CD14-positive monocyte (primary cell): ENCODE measurements around the gene TMEM151B. TPM values are rescaled to one million over a fixed set of nuclear protein-coding genes. Genes with fewer than 3 reads are reported as not detected.
"Not testable (repeated sequence)": the region's sequence is repeated elsewhere in the genome, so short reads cannot be mapped to it uniquely, and the experiment has no call there.

Source experiments
- DNase-seq, 3 donors: peaks; one replicate each; pipeline ENCODE4 v3.0.0-alpha.2; 2011 to 2022
- H2AFZ ChIP-seq: 2 replicates; pipeline ENCODE4 v1.6.0; 2012; ENCODE audit warnings: mild to moderate bottlenecking, low read depth, low read length, inconsistent platforms; ENCODE audit not compliant: insufficient read depth, poor library complexity, severe bottlenecking
- H3K27ac ChIP-seq, 2 donors: 1 replicate in 1 of 2; 2 replicates in 1 of 2; pipeline ENCODE4 v1.5.1; 2012 to 2013; ENCODE audit warnings: low read length in 2 of 2, control low read depth in 1 of 2, inconsistent platforms in 1 of 2, low read depth in 1 of 2, mild to moderate bottlenecking in 1 of 2
- H3K27me3 ChIP-seq, 2 donors: one replicate each; pipeline versions ENCODE4 v1.6.0 to v1.6.1; 2011 to 2013; ENCODE audit warnings: low read length in 2 of 2; ENCODE audit not compliant: control insufficient read depth in 2 of 2, insufficient read depth in 2 of 2
- H3K36me3 ChIP-seq, 2 donors: replicated peaks in 1 of 2; 1 replicate in 1 of 2; 2 replicates in 1 of 2; pipeline versions ENCODE4 v1.5.1 to v1.6.1; 2012 to 2013; ENCODE audit warnings: low read length in 2 of 2, control low read depth in 1 of 2, inconsistent platforms in 1 of 2, mild to moderate bottlenecking in 1 of 2; ENCODE audit not compliant: insufficient read depth in 2 of 2, control insufficient read depth in 1 of 2
- H3K4me1 ChIP-seq, 2 donors: 1 replicate in 1 of 2; 2 replicates in 1 of 2; pipeline versions ENCODE4 v1.5.1 to v1.6.1; 2012 to 2013; ENCODE audit warnings: low read length in 2 of 2, control low read depth in 1 of 2, inconsistent platforms in 1 of 2, mild to moderate bottlenecking in 1 of 2, moderate library complexity in 1 of 2; ENCODE audit not compliant: insufficient read depth in 2 of 2, control insufficient read depth in 1 of 2
- H3K4me2 ChIP-seq: replicated peaks from 2 replicates; pipeline ENCODE3; 2012; ENCODE audit warnings: low read length, moderate library complexity, mild to moderate bottlenecking; ENCODE audit not compliant: poor library complexity, severe bottlenecking; ENCODE audit errors: extremely low read depth
- H3K4me3 ChIP-seq, 3 experiments: fragments of 200-600 bp in 1 of 3; sonication (generic) in 1 of 3; replicated peaks in 1 of 3; 1 replicate in 2 of 3; 2 replicates in 1 of 3; pipeline ENCODE4 v1.5.1; 2011 to 2013; ENCODE audit warnings: low read length in 3 of 3, mild to moderate bottlenecking in 3 of 3, control low read depth in 2 of 3, low read depth in 2 of 3, inconsistent platforms in 1 of 3, moderate library complexity in 1 of 3
- H3K79me2 ChIP-seq: 2 replicates; pipeline ENCODE4 v1.6.0; 2012; ENCODE audit warnings: mild to moderate bottlenecking, control low read depth, inconsistent platforms, low read length, moderate library complexity; ENCODE audit not compliant: insufficient read depth
- H3K9ac ChIP-seq: 2 replicates; pipeline ENCODE4 v1.6.0; 2017; ENCODE audit warnings: low read length, mild to moderate bottlenecking; ENCODE audit not compliant: insufficient read depth, poor library complexity, severe bottlenecking
- H3K9me3 ChIP-seq, 2 donors: replicated peaks in 1 of 2; 1 replicate in 1 of 2; 2 replicates in 1 of 2; pipeline versions ENCODE4 v1.5.1 to v1.6.1; 2012 to 2013; ENCODE audit warnings: low read length in 2 of 2, control low read depth in 1 of 2; ENCODE audit not compliant: control insufficient read depth in 1 of 2, insufficient read depth in 1 of 2
- H4K20me1 ChIP-seq: 2 replicates; pipeline ENCODE4 v1.6.0; 2012; ENCODE audit warnings: mild to moderate bottlenecking, low read length, control low read depth, moderate library complexity; ENCODE audit not compliant: insufficient read depth
- H3K27ac Mint-ChIP-seq, 7 donors: one replicate each; pipeline ENCODE4 v1.8.0; 2020; ENCODE audit warnings: mild to moderate bottlenecking in 7 of 7, mixed read lengths in 7 of 7, moderate library complexity in 6 of 7, inconsistent platforms in 2 of 7
- H3K27me3 Mint-ChIP-seq, 3 donors: one replicate each; pipeline ENCODE4 v1.8.0; 2021 to 2022; ENCODE audit warnings: low read depth in 3 of 3, mild to moderate bottlenecking in 3 of 3, mixed read lengths in 3 of 3, moderate library complexity in 3 of 3, inconsistent platforms in 1 of 3
- H3K36me3 Mint-ChIP-seq, 2 donors: one replicate each; pipeline ENCODE4 v1.8.0; 2020; ENCODE audit warnings: mixed read lengths in 2 of 2, inconsistent platforms in 1 of 2, mild to moderate bottlenecking in 1 of 2
- H3K4me1 Mint-ChIP-seq: one replicate; pipeline ENCODE4 v1.8.0; 2020; ENCODE audit warnings: mild to moderate bottlenecking, mixed read lengths
- H3K4me3 Mint-ChIP-seq, 2 donors: one replicate each; pipeline ENCODE4 v1.8.0; 2020; ENCODE audit warnings: mild to moderate bottlenecking in 2 of 2, mixed read lengths in 2 of 2, moderate library complexity in 1 of 2
- H3K9me3 Mint-ChIP-seq, 7 donors: one replicate each; pipeline ENCODE4 v1.8.0; 2020 to 2022; ENCODE audit warnings: mixed read lengths in 7 of 7, mild to moderate bottlenecking in 6 of 7, moderate library complexity in 6 of 7, inconsistent platforms in 2 of 7
- CTCF ChIP-seq: fragments of 200-600 bp; IDR thresholded peaks from one replicate; pipeline ENCODE4 v1.8.0; 2022; ENCODE audit warnings: antibody characterized with exemption, mild to moderate bottlenecking
- WGBS: methylation state at CpG from one replicate; pipeline ENCODE4 v1.1.5; 2013; ENCODE audit warnings: missing lambda C conversion rate; ENCODE audit not compliant: insufficient coverage; 5-methylcytosine and 5-hydroxymethylcytosine counted together
- intact Hi-C, 2 donors: fragments of 100-400 bp; cut with micrococcal nuclease; formaldehyde crosslinking; loops; one replicate each; pipeline versions ENCODE4 v1.15.0 to v1.15.1; 2023
- polyA plus RNA-seq, 3 donors: library from polyadenylated mRNA; depleted of rRNA in 1 of 3; unstranded in 2 of 3; stranded (reverse) in 1 of 3; fragments of 300-500 nt in 2 of 3; fragments of >200 nt in 1 of 3; fragmentation: Illumina TruSeq in 2 of 3; gene quantifications; 1 replicate in 2 of 3; 2 replicates in 1 of 3; pipeline ENCODE4 v1.2.3, GENCODE V29; 2012 to 2021

Gene TMEM151B
- polyA plus RNA-seq, 3 donors: not detected

GRCh38 chr6:44342489-44342888, 72.2 kb downstream of the TMEM151B start, which contains the start of gene SPATS1:
Gene SPATS1, plus strand, starts transcription at chr6:44342650. Its CDS starts 446 bp downstream, at chr6:44343096.
- H3K4me2 ChIP-seq: peak within 1 kb of the TSS; percentile 86
- WGBS: 2% methylated on average over 31 of the region's 31 CpGs
- Mint-ChIP-seq H3K36me3 (no peaks in the 10 kb centered on the region), H3K27ac (peak within 1 kb of the TSS in 1 of 7 donors; percentile 46), H3K27me3 (peaks cover 5 to 16% (median 11%) of the 10 kb centered on the region in 3 donors), H3K9me3 (peaks cover 0 to 4% (median 0%) of the 10 kb centered on the region in 7 donors), H3K4me1 (peaks cover 22% of the 10 kb centered on the region), H3K4me3 (peak within 1 kb of the TSS; percentile 70 to 87)
- H3K9me3 ChIP-seq: no peaks in the 10 kb centered on the region
- peaks cover 13 to 16% of the 10 kb centered on the region in 2 donors for H3K4me1 ChIP-seq
- no peak for TF ChIP-seq CTCF
- H3K9ac ChIP-seq: peak within 1 kb of the TSS; percentile 50
- intact Hi-C loops: no loop called here
- no peaks in the 10 kb centered on the region for H3K79me2 ChIP-seq
- H3K27ac ChIP-seq: no peak within 1 kb of the TSS
- peak within 1 kb of the TSS; percentile 92 for H2AFZ ChIP-seq
- peaks cover 0 to 7% of the 10 kb centered on the region in 2 donors for H3K27me3 ChIP-seq
- DNase-seq: peak; percentile 11 to 18 (median 16)
- peak within 1 kb of the TSS; percentile 23 to 72 (median 29) for H3K4me3 ChIP-seq
- no peaks in the 10 kb centered on the region for H4K20me1 ChIP-seq
- no peaks in the 10 kb centered on the region for H3K36me3 ChIP-seq

GRCh38 chr6:44346818-44347217, 76.6 kb downstream of the TMEM151B start:
- H4K20me1 ChIP-seq, H3K4me3 Mint-ChIP-seq, H3K36me3 ChIP-seq, DNase-seq, H3K4me2 ChIP-seq, H3K27ac Mint-ChIP-seq, H3K9ac ChIP-seq, intact Hi-C loops, H2AFZ ChIP-seq, H3K9me3 Mint-ChIP-seq, H3K79me2 ChIP-seq, H3K9me3 ChIP-seq, H3K4me3 ChIP-seq, H3K27me3 ChIP-seq, H3K27ac ChIP-seq, H3K36me3 Mint-ChIP-seq: not testable (repeated sequence)
- H3K4me1 Mint-ChIP-seq: peaks cover 16% of the 10 kb centered on the region
- H3K27me3 Mint-ChIP-seq: peaks cover 4 to 20% (median 12%) of the 10 kb centered on the region in 3 donors
- no CpG with 5 or more reads among the region's 4 CpGs for WGBS
- peaks cover 13 to 15% of the 10 kb centered on the region in 2 donors for H3K4me1 ChIP-seq
